Keratinocyte (primary cell): ENCODE results near the gene MTHFD2L. TPM values are rescaled to one million over a fixed set of nuclear protein-coding genes. Genes with fewer than 3 reads are reported as not detected.

Experiments
- DNase-seq: peaks from one replicate; pipeline ENCODE4 v3.0.0-alpha.2; 2011; ENCODE audit warnings: low read depth, missing footprints, low spot score
- FAIRE-seq: peaks from 2 replicates; lab custom pipeline; 2011; peaks lifted over from hg19 to GRCh38; lab: Jason Lieb, UNC
- H2AFZ ChIP-seq: 2 replicates; pipeline ENCODE4 v1.6.0; 2012; ENCODE audit warnings: low read length, control low read depth, inconsistent platforms; ENCODE audit not compliant: control insufficient read depth
- H3K27ac ChIP-seq: 2 replicates; pipeline ENCODE4 v1.5.1; 2011; ENCODE audit warnings: low read length; ENCODE audit not compliant: control insufficient read depth, insufficient read depth
- H3K27me3 ChIP-seq: 3 replicates; pipeline ENCODE4 v1.6.0; 2011; ENCODE audit warnings: low read length; ENCODE audit not compliant: control insufficient read depth, insufficient read depth; ENCODE audit errors: extremely low read depth
- H3K36me3 ChIP-seq, 2 experiments: 2 replicates in 1 of 2; 3 replicates in 1 of 2; pipeline ENCODE4 v1.5.1; 2011; ENCODE audit warnings: low read length in 2 of 2, mild to moderate bottlenecking in 1 of 2; ENCODE audit not compliant: control insufficient read depth in 2 of 2, insufficient read depth in 2 of 2; ENCODE audit errors: extremely low read depth in 1 of 2
- H3K4me1 ChIP-seq: 3 replicates; pipeline ENCODE4 v1.5.1; 2011; ENCODE audit warnings: low read length; ENCODE audit not compliant: control insufficient read depth, insufficient read depth; ENCODE audit errors: extremely low read depth
- H3K4me2 ChIP-seq: 3 replicates; pipeline ENCODE4 v1.6.0; 2011; ENCODE audit warnings: low read depth, low read length; ENCODE audit not compliant: control insufficient read depth, insufficient read depth; ENCODE audit errors: extremely low read depth
- H3K4me3 ChIP-seq, 3 experiments: fragments of 200-600 bp in 1 of 3; sonication (generic) in 1 of 3; 2 replicates in 2 of 3; 3 replicates in 1 of 3; pipeline ENCODE4 v1.5.1; 2011 to 2016; ENCODE audit warnings: low read length in 3 of 3, mild to moderate bottlenecking in 3 of 3, control low read depth in 2 of 3, inconsistent platforms in 1 of 3, low read depth in 1 of 3, mixed read lengths in 1 of 3, mixed run types in 1 of 3, moderate library complexity in 1 of 3; ENCODE audit not compliant: control insufficient read depth in 2 of 3, insufficient read depth in 2 of 3; ENCODE audit errors: extremely low read depth in 1 of 3
- H3K79me2 ChIP-seq: 2 replicates; pipeline ENCODE4 v1.6.0; 2012; ENCODE audit warnings: low read length; ENCODE audit not compliant: control insufficient read depth, insufficient read depth
- H3K9ac ChIP-seq: 3 replicates; pipeline ENCODE4 v1.6.0; 2011; ENCODE audit warnings: low read length; ENCODE audit not compliant: control insufficient read depth, insufficient read depth; ENCODE audit errors: extremely low read depth
- H3K9me1 ChIP-seq: 3 replicates; pipeline ENCODE4 v1.6.0; 2011; ENCODE audit warnings: low read length; ENCODE audit not compliant: control insufficient read depth, insufficient read depth; ENCODE audit errors: extremely low read depth
- H3K9me3 ChIP-seq: 2 replicates; pipeline ENCODE4 v1.5.1; 2012; ENCODE audit warnings: low read depth, low read length; ENCODE audit not compliant: control insufficient read depth
- H4K20me1 ChIP-seq: 3 replicates; pipeline ENCODE4 v1.6.0; 2011; ENCODE audit warnings: low read length; ENCODE audit not compliant: control insufficient read depth, insufficient read depth; ENCODE audit errors: extremely low read depth
- EZH2 ChIP-seq: IDR thresholded peaks from one replicate; pipeline ENCODE4 v1.6.1; 2012; ENCODE audit warnings: inconsistent platforms, mild to moderate bottlenecking, low read length, moderate library complexity
- dilution Hi-C: fragments of 300-500 bp; cut with MboI; formaldehyde crosslinking; loops from one replicate; pipeline ENCODE4 v1.7.0; 2020; ENCODE audit warnings: low sequenced_read_pairs; ENCODE audit not compliant: extremely low pct_ligation_motif_present
- polyA plus RNA-seq, 5 experiments: library from polyadenylated mRNA; depleted of rRNA in 3 of 5; stranded (reverse) in 3 of 5; stranded (forward) in 1 of 5; unstranded in 1 of 5; fragments of >200 nt; gene quantifications; 1 replicate in 1 of 5; 2 replicates in 3 of 5; 3 replicates in 1 of 5; pipeline versions ENCODE4 v1.2.1 to v1.2.3, GENCODE V29; 2011 to 2012; ENCODE audit warnings: missing spikeins in 2 of 5, low read depth in 1 of 5, low replicate concordance in 1 of 5
- TF ChIP-seq, protein P1 (sequence below), 3 experiments: IDR thresholded peaks in 1 of 3; conservative IDR thresholded peaks in 1 of 3; optimal IDR thresholded peaks in 1 of 3; 2 replicates in 2 of 3; 3 replicates in 1 of 3; pipeline versions ENCODE3 to v1.5.1; 2011; ENCODE audit warnings: low read length in 3 of 3, mild to moderate bottlenecking in 3 of 3, moderate library complexity in 2 of 3, control low read depth in 1 of 3, inconsistent platforms in 1 of 3; ENCODE audit not compliant: insufficient read depth in 2 of 3; ENCODE audit errors: extremely low read depth in 1 of 3

Gene MTHFD2L
- polyA plus RNA-seq, 1 donor (not counting 4 experiments of a cell fraction or from before 2014, with no cell fraction given), result 30.4 TPM

DNA sequence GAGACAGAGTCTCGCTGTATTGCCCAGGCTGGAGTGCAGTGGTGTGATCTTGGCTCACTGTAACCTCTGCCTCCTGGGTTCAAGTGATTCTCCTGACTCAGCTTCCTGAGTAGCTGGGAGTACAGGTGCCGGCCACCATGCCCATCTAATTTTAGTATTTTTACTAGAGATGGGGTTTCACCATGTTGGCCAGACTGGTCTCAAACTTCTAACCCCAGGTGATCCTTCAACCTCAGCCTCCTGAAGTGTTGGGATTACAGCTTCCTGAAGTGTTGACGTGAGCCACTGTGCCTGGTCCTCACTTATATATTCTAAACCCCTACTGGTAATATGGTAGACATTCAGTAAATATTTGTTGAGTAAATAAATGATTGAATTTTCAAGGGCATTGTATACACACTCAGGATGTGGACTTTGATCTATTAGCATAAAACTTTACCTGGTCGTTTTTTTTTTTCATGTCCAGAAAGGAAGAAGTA lies 33.0 kb downstream of the MTHFD2L start:
- H3K4me2 ChIP-seq, result no peak overlapping the region
- FAIRE-seq (no peak), DNase-seq (no peak)
- no peak overlapping the region for H3K27ac ChIP-seq
- no peak overlapping the region for H2AFZ ChIP-seq
- H3K9ac ChIP-seq, result no peak overlapping the region
- H3K27me3 ChIP-seq, result no peaks in the 10 kb centered on the region
- no peak for TF ChIP-seq EZH2
- no peaks in the 10 kb centered on the region for H3K79me2 ChIP-seq
- no peaks in the 10 kb centered on the region for H3K9me1 ChIP-seq
- no peaks in the 10 kb centered on the region for H3K36me3 ChIP-seq
- H3K4me1 ChIP-seq, result peaks cover 12% of the 10 kb centered on the region
- H4K20me1 ChIP-seq, result no peaks in the 10 kb centered on the region
- no peak overlapping the region for H3K4me3 ChIP-seq
- dilution Hi-C loops, result no loop called here
- H3K9me3 ChIP-seq, result no peaks in the 10 kb centered on the region

DNA sequence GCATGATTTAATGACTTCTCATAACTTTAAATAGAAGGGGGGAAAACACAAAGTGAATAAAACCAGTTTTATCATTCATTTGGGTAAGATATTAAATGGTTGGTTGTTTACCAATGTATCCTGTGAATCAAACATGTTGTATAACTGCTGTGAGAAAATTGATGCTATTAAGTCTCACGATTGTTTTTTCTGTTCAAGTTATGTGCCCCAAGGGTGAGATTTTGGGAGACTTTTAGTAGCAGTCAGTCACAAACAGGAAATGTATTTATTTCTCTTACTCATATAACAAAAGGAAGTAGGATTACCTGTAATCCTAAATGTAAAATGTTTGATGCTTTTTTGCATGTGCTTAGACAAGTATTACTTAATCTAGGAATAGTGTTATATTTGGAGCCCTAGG lies 39.2 kb downstream of the MTHFD2L start:
- H3K79me2 ChIP-seq, result no peaks in the 10 kb centered on the region
- H2AFZ ChIP-seq, result no peak overlapping the region
- H3K27me3 ChIP-seq, result no peaks in the 10 kb centered on the region
- H3K4me2 ChIP-seq, result no peak overlapping the region
- H3K4me3 ChIP-seq, result no peak overlapping the region
- no peaks in the 10 kb centered on the region for H3K4me1 ChIP-seq
- no peaks in the 10 kb centered on the region for H3K9me3 ChIP-seq
- no peak for TF ChIP-seq EZH2
- TF ChIP-seq, protein P1, sequence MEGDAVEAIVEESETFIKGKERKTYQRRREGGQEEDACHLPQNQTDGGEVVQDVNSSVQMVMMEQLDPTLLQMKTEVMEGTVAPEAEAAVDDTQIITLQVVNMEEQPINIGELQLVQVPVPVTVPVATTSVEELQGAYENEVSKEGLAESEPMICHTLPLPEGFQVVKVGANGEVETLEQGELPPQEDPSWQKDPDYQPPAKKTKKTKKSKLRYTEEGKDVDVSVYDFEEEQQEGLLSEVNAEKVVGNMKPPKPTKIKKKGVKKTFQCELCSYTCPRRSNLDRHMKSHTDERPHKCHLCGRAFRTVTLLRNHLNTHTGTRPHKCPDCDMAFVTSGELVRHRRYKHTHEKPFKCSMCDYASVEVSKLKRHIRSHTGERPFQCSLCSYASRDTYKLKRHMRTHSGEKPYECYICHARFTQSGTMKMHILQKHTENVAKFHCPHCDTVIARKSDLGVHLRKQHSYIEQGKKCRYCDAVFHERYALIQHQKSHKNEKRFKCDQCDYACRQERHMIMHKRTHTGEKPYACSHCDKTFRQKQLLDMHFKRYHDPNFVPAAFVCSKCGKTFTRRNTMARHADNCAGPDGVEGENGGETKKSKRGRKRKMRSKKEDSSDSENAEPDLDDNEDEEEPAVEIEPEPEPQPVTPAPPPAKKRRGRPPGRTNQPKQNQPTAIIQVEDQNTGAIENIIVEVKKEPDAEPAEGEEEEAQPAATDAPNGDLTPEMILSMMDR (optimal IDR thresholded peaks at IDR 0.05 in 1 of 3, IDR thresholded peaks at IDR 0.05 in 1 of 3, conservative IDR thresholded peaks at IDR 0.05 in 1 of 3; ENCODE audit: extremely low read depth in 1 of 3, insufficient read depth in 2 of 3, low read length in 3 of 3), result no peak
- FAIRE-seq (no peak), DNase-seq (no peak)
- no peak overlapping the region for H3K27ac ChIP-seq
- H3K9ac ChIP-seq, result no peak overlapping the region
- no peaks in the 10 kb centered on the region for H4K20me1 ChIP-seq
- no peaks in the 10 kb centered on the region for H3K9me1 ChIP-seq
- no peaks in the 10 kb centered on the region for H3K36me3 ChIP-seq
- dilution Hi-C loops, result no loop called here

DNA sequence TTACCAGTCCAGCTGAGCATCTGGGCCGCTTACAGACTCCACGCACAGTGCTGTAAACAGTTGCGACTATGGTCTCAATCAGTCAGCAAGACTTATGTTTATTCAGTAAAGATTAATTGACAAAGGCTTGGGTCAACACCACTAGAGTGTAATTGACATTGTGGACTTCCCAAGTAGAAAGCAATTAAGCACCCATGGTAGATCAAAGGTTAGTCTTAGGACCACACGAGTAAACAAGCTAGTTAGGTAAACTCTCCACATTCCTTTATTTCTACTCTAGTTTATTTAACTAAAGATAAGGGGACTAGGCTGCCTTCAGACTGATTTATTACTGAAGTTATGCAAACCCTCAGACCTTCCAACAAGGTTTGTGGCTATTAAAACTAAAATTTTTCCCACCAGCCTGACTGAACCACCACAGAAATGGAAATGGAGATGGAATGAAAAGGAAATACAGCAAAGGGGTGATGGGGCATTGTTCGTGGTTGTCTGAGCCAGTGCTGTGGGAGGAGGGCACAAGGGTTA lies 44.2 kb downstream of the MTHFD2L start:
- DNase-seq, result no peak
- H3K27ac ChIP-seq, result no peak overlapping the region

More for the DNA sequence above, 44.2 kb downstream of the MTHFD2L start:
- Histone ChIP-seq H3K79me2 (no peaks in the 10 kb centered on the region), H3K4me2 (no peak overlapping the region), H4K20me1 (no peaks in the 10 kb centered on the region), H2AFZ (no peak overlapping the region), H3K9me1 (no peaks in the 10 kb centered on the region), H3K9ac (no peak overlapping the region), H3K36me3 (no peaks in the 10 kb centered on the region), H3K4me1 (peaks cover 9% of the 10 kb centered on the region), H3K9me3 (no peaks in the 10 kb centered on the region), H3K4me3 (no peak overlapping the region), H3K27me3 (no peaks in the 10 kb centered on the region)
- FAIRE-seq, result no peak
- dilution Hi-C loops, result no loop called here
- TF ChIP-seq, protein P1 (optimal IDR thresholded peaks at IDR 0.05 in 1 of 3, IDR thresholded peaks at IDR 0.05 in 1 of 3, conservative IDR thresholded peaks at IDR 0.05 in 1 of 3; ENCODE audit: extremely low read depth in 1 of 3, insufficient read depth in 2 of 3, low read length in 3 of 3), result no peak
- no peak for TF ChIP-seq EZH2
